Amniotic stem cell (primary cell): Measurements from ENCODE around the gene JMY.
"Not testable (repeated sequence)": the region's sequence is repeated elsewhere in the genome, so short reads cannot be mapped to it uniquely, and the experiment has no call there.

Experiments
- DNase-seq: peaks from one replicate; lab custom pipeline; 2025; lab: John Stamatoyannopoulos, UW

JMY gene

DNA sequence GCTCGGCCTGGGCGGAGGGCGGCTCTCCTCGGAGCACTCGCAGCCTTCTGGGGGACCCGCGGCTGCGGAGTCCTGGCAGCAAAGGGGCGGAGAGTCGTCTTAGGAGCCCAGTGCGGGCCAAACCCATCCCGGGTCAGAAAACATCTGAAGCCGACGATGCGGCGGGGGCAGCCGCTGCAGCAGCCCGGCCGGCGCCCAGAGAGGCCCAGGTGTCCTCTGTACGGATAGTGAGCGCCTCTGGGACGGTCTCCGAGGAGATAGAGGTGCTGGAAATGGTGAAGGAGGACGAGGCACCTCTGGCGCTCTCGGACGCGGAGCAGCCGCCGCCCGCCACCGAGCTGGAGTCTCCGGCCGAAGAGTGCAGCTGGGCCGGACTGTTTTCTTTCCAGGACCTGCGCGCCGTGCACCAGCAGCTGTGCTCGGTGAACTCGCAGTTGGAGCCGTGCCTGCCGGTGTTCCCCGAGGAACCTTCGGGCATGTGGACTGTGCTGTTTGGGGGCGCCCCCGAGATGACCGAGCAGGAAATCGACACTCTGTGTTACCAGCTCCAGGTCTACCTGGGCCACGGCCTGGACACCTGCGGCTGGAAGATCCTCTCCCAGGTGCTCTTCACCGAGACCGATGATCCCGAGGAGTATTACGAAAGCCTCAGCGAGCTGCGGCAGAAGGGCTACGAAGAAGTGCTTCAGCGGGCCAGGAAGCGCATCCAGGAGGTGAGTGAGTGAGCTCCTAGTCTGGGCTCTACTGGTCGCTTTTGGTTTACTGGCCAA is 1.2 kb downstream of the JMY start:
- DNase-seq, result no peak

DNA sequence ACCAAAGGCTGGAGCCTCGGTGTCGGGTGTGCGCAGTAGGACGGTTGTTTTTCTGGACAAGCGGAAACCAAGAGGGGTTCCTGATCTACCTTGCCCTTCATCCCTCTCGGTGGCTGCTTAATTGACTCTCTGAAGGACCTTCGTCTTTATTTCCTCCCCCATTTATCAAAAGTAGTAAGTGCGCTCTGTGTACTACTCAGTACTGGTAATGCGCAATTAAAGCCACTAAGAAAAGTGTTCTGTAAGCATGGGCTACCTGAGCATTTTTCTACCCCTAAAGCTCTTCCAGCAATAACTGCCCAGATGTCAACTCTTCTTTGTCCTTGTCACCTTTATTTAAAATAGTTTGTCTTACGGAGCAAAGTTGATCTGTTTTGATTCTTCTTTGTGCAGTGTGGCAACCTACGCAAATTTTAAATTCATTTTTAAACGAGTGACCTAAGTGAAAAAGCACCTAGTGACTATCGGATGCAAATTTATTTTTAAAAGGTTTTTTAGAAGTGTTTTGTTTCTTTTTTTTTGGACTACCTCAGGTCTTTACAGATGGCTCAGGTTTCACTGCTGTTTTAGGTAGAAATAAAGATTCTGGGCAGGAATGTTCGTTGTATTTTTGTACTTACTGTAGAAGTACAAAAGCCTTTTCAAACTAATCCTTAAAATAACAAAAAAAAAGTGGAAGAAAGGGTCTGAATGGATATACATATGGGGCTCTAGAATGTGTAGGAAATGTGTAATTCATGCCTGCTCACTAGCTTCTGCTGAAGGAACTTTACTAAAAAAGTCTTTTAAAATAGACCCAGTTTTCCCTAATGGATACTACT is 2.0 kb downstream of the JMY start:
- no peak for DNase-seq

DNA sequence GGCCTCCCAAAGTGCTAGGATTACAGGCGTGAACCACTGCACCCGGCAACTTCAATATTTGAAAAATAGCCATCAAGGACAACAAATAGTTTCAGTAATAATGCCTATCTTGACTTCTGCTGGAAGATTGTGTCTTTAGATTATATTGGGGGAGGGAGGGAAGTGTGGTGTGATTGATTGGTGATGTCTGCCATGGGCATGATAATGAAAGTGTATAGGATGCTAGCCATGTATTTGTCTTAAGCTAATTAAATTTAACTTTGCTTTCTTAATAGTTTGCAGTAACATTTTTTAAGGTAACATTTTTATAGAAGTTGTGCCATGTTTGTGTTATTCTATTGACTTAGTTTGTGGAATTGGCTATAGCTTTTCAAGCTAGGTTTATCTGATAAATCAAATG is 4.6 kb downstream of the JMY start:
- no peak for DNase-seq

DNA sequence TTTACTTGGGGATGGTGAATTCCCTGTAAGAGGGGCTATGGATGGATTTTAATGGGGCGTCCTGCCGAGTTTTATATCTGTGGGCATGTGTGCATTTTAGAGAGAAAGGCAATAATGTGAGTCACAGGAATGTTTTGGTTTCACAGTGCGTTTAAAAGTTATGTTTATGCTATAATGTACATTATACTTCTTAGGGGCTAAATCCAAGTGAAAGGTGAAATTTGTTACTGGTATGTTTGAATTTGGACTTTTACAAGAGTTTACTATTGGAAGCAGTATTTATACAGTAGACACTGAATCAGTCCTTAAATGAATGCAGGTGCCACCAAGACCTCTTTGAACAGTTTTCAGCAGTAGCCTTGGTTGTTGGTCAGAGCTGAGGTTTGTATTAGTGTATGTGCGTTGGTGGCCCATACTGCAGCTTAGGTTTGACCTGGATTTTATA is 5.6 kb downstream of the JMY start:
- no peak for DNase-seq

DNA sequence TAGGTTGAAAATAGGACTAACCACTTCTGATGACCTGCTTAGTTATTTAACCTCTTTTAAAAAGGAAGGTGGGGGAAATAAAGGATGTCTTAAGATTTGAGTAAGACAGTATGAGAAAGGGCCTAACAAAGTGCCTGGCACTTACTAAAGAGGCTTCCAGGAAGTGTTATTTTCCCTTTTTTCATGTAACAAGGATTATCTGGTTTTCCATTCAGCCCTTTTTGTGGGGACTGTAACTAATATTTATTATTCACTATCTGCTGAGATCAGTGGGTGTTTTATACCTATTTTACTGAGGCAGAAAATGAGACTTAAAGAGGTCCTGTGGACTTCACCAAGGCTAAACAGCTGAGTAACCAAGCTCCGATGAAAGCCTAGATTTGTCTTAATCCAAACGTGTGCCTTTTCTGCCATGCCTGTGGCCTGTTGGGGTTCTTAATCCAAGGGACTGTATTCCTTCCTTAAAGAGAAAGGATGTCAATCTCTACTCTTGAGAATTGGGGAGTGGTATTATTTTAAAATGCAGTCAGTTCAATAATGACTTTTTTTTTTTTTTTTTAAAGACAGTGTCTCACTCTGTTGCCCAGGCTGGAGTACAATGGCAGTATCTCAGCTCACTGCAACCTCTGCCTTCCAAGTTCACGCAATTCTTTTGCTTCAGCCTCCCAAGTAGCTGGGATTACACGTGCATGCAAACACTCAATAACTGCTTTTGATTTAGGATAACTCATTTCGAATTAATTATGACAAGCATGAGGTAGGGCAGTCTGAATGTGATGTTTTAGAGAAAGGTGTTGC is 6.5 kb downstream of the JMY start:
- no peak for DNase-seq

DNA sequence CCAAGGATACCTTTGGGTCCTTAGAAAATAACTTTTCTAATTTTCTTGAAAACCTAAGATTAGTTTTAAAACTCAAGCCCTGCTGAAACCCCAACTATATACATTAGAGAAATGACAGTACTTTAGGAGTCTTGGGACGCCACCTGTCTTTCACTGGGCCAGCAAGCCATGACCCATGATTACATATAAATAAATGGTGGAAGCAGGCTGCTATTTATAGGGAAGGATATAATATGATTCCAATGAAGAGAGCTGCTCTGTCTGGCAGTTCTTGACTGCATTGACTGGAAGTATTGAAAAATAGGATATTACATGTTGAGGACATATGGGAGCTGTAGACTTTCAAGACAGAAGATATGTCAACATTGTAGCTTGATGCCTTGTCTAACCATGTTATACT is 7.3 kb downstream of the JMY start:
- DNase-seq, result no peak

DNA sequence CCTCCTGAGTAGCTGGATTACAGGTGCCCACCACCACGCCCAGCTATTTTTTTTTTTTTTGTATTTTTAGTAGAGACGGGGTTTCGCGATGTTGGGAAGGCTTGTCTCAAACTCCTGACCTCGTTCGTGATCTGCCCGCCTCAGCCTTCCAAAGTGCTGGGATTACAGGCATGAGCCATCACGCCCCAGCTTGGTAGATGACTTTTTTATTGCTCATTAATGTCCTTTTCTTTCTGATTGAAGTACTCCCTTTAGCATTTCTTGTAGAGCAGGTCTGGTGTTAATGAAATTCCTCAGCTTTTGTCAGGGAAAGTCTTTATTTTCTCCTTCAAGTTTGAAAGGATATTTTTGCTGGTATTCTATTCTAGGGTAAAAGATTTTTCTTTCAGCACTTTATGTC is 18.1 kb downstream of the JMY start:
- DNase-seq, result not testable (repeated sequence)

DNA sequence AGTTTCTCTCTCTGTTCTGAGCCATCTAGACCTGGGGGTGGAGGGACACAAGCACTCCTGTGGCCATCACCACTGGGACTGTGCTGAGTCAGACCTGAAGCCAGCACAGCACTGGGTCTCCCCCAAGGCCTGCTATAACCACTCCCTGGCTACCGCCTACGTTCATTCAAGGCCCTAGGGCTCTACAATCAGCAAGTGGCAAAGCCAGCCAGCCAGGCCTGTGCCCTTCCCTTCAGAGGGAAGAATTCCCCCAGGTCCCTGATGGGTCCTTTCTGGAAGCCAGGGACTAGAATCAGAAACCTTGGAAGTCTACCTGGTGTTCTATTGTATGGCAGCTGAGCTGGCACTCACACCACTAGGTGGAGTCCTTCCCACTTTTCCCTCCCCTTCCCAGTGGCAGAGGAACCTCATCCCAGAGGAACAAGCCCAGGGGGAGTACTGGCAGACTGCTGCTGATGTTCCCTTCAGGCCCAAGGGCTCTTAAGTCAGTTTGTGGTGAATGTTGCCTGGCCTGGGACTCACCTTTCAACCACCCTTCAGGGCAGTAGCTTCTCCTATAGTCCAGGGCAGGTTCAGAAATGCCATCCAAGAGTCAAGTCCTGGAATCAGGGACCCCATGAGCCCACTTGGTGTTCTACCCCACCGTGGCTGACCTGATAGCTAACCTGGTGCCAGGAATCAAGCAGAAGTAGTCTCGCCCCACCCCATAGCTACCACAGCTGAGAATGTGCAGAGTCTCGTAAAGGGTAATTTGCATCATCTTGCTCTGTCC is 20.0 kb downstream of the JMY start:
- DNase-seq, result no peak

DNA sequence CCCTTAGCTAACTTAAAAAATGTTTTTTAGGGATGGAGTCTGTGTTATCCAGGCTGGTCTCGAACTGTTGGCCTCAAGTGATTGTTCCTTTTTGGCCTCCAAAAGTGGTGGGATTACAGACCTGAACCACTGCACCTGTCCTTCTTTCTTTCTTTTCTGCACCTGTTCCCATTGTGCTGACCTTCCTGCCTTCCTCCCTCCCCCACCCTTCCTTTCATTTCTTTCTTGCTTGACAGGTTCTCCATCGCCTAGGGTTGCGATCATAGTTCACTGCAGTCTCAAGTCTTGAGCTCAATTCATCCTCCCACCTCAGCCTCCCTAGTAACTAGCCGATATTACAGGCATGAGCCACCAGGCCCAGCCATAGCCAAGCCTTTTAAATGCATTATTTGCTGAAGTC is 20.6 kb downstream of the JMY start:
- no peak for DNase-seq

DNA sequence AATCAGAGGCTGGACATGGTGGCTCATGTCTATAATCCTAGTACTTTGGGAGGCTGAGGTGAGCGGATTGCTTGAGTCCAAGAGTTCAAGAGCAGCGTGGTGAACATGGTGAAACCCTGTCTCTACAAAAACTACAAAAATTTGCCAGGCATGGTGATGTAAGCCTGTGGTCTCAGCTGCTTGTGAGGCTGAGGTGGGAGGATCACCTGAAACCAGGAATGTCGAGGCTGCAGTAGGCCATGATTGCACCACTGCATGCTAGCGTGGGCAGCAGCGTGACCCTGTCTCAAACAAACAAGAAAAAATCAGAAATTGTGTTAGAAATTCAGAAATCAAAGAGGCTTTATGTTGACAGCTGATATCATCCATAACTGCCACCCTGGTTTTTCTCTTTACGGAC is 21.4 kb downstream of the JMY start:
- DNase-seq, result no peak

DNA sequence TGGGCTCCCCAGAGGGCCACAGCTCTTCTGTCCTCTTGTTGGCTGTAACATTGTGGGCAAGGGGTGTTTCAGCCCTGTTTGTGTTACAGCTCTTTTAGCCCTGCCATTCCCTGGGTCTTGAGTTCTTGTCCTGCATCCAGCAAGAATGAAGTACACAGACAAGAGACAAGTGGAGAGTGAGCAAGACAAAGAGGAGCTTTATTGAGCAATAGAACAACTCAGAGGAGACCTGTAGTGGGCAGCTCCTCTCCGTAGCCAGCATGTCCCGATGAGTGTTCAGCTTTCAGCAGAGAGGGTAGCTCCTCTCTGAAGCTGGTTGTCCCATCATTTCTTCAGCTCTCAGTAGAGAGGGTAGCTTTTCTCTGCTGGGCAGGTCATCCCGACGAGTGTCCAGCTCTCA is 22.9 kb downstream of the JMY start:
- no peak for DNase-seq

DNA sequence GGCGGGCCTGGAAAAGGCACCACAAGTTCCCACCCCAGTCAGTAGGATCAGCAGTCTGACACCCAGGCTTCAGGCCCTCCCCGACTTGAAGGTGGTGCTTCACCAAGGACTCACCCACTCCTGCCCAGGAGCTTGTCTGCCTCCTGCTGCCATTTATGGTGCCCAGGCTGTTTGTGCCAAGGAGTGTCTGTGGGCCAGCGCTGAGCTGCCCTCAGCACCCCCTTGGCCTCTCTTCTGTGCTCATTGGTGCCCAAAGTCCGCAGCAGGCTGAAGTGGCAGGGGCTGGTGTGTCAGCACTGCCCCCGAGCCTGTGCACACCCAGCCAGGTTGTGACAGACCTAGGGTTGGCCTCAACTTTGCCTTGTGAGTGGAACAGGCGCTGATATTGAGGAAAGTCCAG is 23.5 kb downstream of the JMY start:
- no peak for DNase-seq

DNA sequence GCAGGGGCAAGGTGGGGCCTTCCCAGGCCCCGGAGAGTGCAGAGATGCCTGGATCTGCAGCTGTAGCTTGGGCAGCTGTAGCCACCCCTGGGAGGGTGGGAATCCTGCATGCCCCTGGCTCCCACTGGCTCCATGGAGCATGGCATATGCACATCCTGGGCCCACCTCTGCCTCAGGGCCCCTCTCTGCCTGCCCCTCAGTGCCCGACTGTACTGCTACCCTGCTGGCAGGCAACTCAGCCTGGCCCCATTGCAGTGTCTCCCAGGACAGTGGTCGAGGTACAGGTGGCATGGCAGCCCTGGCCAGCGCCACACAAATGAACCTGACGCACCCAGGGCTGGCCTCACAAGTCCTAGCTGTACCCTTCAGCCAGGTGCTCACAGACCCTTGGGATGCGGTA is 23.9 kb downstream of the JMY start:
- DNase-seq, result no peak

DNA sequence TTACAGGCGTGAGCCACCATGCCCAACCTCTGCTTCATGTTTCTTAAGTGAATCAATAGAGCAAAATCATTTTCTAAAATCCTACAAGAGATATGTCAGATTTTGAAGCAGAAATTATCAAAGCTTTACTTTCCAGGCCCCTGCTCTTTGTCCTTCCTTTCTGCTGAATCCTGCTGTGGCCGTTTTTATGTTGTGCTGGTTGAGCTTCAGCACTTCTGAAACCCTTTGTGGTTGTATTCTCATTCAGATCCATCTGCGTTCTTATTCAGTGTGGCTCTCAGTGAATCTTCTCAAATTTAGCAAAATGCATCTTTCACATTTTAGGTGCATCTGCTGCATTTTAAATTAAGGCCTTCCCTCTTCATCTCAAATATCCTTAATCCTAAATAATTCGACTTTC is 26.0 kb downstream of the JMY start:
- no peak for DNase-seq

DNA sequence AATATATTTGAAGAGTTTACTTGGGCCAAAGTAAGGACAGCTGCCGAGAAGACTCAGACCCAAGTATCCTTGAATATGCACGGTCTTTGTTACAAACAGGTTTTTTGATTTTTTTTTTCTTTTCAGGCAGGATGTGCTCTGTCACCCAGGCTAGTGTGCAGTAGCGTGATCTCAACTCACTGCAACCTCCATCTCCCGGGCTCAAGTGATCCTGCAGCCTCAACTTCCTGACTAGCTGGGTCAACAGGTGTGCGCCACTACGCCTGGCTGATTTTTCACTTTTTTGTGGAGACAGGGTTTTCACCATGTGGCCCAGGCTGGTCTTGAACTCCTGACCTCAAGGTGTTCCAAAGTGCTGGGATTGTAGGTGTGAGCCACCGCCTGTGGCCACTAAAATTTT is 27.4 kb downstream of the JMY start:
- DNase-seq, result no peak

DNA sequence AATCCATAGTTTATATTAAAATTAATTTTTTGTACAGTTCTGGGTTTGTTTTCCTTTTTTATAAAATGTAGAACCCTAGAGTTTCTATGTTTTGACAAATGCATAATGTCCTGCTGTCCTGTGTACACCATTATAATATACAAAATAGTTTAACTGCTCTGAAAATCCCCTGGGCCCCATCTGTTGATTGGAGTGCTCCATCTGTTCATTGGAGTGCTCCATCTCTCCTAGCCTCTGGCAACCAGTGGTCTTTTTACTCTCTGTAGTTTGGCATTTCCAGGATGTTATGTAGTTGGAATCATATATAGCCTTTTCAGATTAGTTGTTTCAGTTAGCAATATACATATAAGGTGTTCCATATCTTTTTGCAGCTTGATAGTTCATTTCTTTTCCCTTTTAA is 31.2 kb downstream of the JMY start:
- DNase-seq, result no peak

DNA sequence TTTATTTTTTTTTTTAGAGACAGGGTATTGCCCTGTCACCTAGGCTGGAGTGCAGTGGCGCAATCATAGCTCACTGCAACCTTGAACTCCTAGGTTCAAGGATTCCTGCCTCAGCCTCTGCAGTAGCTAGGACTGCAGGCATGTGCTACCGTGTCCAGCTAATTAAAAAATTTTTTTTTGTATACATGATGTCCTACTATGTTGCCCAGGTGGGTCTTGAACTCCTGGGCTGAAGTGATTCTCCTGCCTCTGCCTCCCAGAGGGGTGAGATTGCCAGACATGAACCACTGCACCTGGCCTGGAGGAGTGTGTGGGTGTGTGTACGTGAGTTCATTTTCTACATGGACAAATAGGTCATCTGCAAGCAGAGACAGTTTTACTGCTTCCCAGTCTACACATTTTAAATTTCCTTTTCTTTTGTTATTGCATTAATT is 33.8 kb downstream of the JMY start:
- DNase-seq, result no peak

DNA sequence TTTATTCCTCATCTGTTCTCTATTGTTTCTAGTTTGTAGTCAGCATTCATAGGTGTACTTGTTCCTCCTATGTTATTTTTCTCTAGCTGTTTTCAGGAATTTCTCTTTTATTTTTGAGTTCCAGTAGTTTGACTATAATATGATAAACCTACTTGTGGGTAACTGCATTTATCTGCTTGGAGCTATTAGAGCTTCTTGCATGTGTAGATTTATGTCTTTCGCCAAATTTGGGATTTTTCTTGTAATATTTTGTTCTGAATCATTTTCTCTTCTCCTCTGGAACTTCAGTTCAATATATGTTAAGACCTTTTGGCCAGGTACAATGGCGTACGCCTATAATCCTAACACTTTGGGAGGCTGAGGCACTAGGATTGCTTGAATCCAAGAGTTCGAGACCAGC is 37.4 kb downstream of the JMY start:
- DNase-seq, result no peak

DNA sequence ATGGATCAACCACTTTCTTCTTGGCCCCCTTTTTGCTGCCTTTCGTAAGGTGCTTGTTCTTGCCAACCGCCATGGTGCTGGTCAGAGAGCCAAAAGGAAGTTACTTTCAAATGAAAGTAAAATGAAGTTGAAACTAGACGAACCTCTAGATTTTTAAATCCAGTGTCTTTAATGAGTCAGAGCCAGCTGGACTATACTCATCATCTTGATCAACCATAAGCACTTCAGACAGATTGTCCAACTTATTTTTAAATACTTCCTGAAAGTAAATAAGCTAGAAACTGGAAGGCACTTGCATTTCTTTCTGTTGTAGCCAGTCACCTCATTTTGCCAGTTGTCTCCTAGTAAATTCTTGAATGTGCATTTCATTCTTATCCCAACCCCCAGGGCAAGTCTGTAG is 48.9 kb downstream of the JMY start:
- DNase-seq, result no peak

DNA sequence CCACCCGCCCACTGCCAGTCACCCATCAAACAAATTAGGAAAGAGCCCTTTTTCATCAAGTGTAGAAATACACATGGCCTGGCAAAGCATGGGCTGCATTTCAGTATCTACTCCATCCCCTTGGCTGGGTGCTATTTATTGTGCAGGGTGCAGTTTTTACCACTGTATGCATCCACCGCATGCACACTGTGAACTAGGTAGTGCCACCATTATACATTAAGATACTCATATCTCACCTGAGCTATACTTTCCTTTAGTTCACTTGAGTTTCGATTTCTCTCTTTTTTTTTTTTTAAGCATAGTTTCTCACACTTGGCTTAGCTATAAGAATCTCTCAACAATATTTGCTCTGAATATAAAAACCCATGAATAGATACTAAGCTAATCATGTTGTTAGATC is 49.4 kb downstream of the JMY start:
- no peak for DNase-seq

DNA sequence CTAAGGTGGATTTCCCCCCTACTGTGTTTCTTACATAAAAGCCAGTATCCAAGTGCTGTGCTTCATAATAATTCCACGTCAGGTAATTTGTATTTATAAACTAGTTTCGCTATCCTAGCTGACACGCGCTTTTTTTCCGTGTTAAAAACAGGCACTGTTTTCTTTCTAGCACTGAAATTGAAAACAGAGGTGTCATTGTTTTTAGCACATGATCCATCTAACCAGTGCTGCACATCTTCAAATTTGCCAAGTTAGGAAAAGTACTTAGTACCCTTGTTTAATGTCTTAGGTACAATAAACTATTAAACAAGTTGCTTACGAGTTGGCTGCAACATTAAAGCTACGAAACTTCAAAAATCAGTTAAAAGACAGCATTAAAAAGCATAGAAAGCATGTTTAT is 49.9 kb downstream of the JMY start:
- DNase-seq, result no peak

DNA sequence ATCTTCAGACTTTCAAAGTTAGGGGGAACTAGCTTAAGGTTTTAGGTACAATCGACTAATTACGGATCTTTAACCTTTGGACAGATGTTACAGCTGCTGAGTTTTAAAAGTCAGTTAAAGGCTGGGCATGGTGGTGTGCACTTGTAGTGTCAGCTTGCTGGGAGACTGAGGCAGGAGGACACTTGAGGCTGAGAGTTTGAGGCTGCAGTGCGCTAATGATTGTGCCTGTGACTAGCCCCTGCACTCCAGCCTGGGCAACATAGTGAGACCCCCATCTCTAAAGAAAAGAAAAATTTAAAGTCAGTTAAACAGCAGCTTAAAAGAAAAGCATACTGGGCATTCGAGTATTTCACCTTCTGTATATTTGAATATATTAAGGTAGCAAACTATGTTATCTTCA is 51.4 kb downstream of the JMY start:
- DNase-seq, result no peak
